ENCODE data around the gene MATN1. TPM values are rescaled to one million over a fixed set of nuclear protein-coding genes. Genes with fewer than 3 reads are reported as not detected.

MATN1 gene
- total RNA-seq, 8 experiments from 2014 or later = 0.22 to 2.9 (median 1.0) TPM

- in situ Hi-C loops (cut with MboI; ENCODE audit: low pct_unique_long_range_greater_than_20kb in 2 of 9, low sequenced_read_pairs in 9 of 9, unreplicated experiment in 9 of 9) = loop anchor here in 6 of 9 experiments (25.0 kb wide), 2 partner anchors 1467 to 1817 kb away; partner anchors contain the start of genes MECR (in 5 of the 6) and PTPRU (in 5 of the 6)
- Histone ChIP-seq H3K27ac (no peak overlapping the region), H3K4me1 (replicated peaks in 1 of 2) (peaks cover 3 to 20% of the 10 kb centered on the region in 2 donors), H3K4me3 (no peak overlapping the region)
- 20 to 60% methylated on average over 1 to 2 of the region's 4 CpGs; no CpG with 5 or more reads in 8 of the 10 experiments for WGBS, 10 experiments
- ATAC-seq (replicated peaks in 6 of 8) = peak in 6 of 8 experiments; percentile 8 to 83 (median 35)
These were observed 19.1 kb downstream of the MATN1 start for GRCh38 chr1:30704271-30704670.

GRCh38 chr1:30702823-30703222 is 20.6 kb downstream of the MATN1 start:
- no peak overlapping the region for H3K4me3 ChIP-seq
- H3K27ac ChIP-seq = no peak overlapping the region
- peaks cover 2 to 25% of the 10 kb centered on the region in 2 donors for H3K4me1 ChIP-seq (replicated peaks in 1 of 2)
- no peak for ATAC-seq (replicated peaks in 6 of 8)
- in situ Hi-C loops (cut with MboI; ENCODE audit: low pct_unique_long_range_greater_than_20kb in 2 of 9, low sequenced_read_pairs in 9 of 9, unreplicated experiment in 9 of 9) = loop anchor here in 6 of 9 experiments (25.0 kb wide), 2 partner anchors 1466 to 1816 kb away; partner anchors contain the start of genes MECR (in 5 of the 6) and PTPRU (in 5 of the 6)

GRCh38 chr1:30701258-30701633 is 22.1 kb downstream of the MATN1 start:
- 20 to 85% (median 70%) methylated on average over 1 to 2 of the region's 2 CpGs; no CpG with 5 or more reads in 4 of the 10 experiments for WGBS, 10 experiments
- in situ Hi-C loops (cut with MboI; ENCODE audit: low pct_unique_long_range_greater_than_20kb in 2 of 9, low sequenced_read_pairs in 9 of 9, unreplicated experiment in 9 of 9) = loop anchor here in 6 of 9 experiments (25.0 kb wide), 2 partner anchors 1464 to 1814 kb away; partner anchors contain the start of genes MECR (in 5 of the 6) and PTPRU (in 5 of the 6)
- peak in 6 of 8 experiments; percentile 9 to 52 (median 38) for ATAC-seq (replicated peaks in 6 of 8)

GRCh38 chr1:30700528-30701257 is 22.7 kb downstream of the MATN1 start:
- peak; percentile 36 to 94 (median 84) for ATAC-seq (replicated peaks in 6 of 8)
- Histone ChIP-seq H3K27ac (peak overlapping the region in 1 of 2 donors; percentile 60), H3K4me3 (no peak overlapping the region), H3K4me1 (replicated peaks in 1 of 2) (peaks cover 0 to 23% of the 10 kb centered on the region in 2 donors)
- 38 to 100% (median 83%) methylated on average over 1 to 7 of the region's 7 CpGs; no CpG with 5 or more reads in 2 of the 10 experiments for WGBS, 10 experiments
- in situ Hi-C loops (cut with MboI; ENCODE audit: low pct_unique_long_range_greater_than_20kb in 2 of 9, low sequenced_read_pairs in 9 of 9, unreplicated experiment in 9 of 9) = loop anchor here in 6 of 9 experiments (25.0 kb wide), 2 partner anchors 1463 to 1813 kb away; partner anchors contain the start of genes MECR (in 5 of the 6) and PTPRU (in 5 of the 6)

More at GRCh38 chr1:30701258-30701633, 22.1 kb downstream of the MATN1 start:
- Histone ChIP-seq H3K4me3 (no peak overlapping the region), H3K27ac (peak overlapping the region in 1 of 2 donors; percentile 60), H3K4me1 (replicated peaks in 1 of 2) (peaks cover 0 to 23% of the 10 kb centered on the region in 2 donors)

GRCh38 chr1:30699762-30700161 is 23.6 kb downstream of the MATN1 start:
- in situ Hi-C loops (cut with MboI; ENCODE audit: low pct_unique_long_range_greater_than_20kb in 2 of 9, low sequenced_read_pairs in 9 of 9, unreplicated experiment in 9 of 9) = loop anchor here in 7 of 9 experiments (25.0 kb wide), 4 partner anchors 587 to 1812 kb away; partner anchors contain the start of genes MECR (in 6 of the 7) and PTPRU (in 6 of the 7)
- no peak for ATAC-seq (replicated peaks in 6 of 8)
- 20 to 91% (median 57%) methylated on average over 1 of the region's 1 CpG; no CpG with 5 or more reads in 2 of the 10 experiments for WGBS, 10 experiments
- no peak overlapping the region for H3K4me3 ChIP-seq
- H3K4me1 ChIP-seq (replicated peaks in 1 of 2) = peaks cover 0 to 23% of the 10 kb centered on the region in 2 donors
- no peak overlapping the region for H3K27ac ChIP-seq

- WGBS, 10 experiments = 0 to 85% (median 75%) methylated on average over 2 to 9 of the region's 17 CpGs; no CpG with 5 or more reads in 6 of the 10 experiments
- no peak overlapping the region for H3K4me3 ChIP-seq
- in situ Hi-C loops (cut with MboI; ENCODE audit: low pct_unique_long_range_greater_than_20kb in 2 of 9, low sequenced_read_pairs in 9 of 9, unreplicated experiment in 9 of 9) = loop anchor here in 2 of 9 experiments (25.0 kb wide), 3 partner anchors 586 to 1461 kb away; partner anchors contain the start of genes MECR (in 1 of the 2) and PTPRU (in 1 of the 2)
- no peak overlapping the region for H3K27ac ChIP-seq
- ATAC-seq (replicated peaks in 6 of 8) = peak in 4 of 8 experiments; percentile 4 to 54 (median 40)
- peaks cover 0 to 23% of the 10 kb centered on the region in 2 donors for H3K4me1 ChIP-seq (replicated peaks in 1 of 2)
These were observed 24.9 kb downstream of the MATN1 start for GRCh38 chr1:30698401-30698981.

GRCh38 chr1:30697571-30698376 is 25.6 kb downstream of the MATN1 start:
- ATAC-seq (replicated peaks in 6 of 8) = peak in 2 of 8 experiments; percentile 48 to 60

GRCh38 chr1:30696831-30697230 is 26.6 kb downstream of the MATN1 start:
- Histone ChIP-seq H3K4me3 (no peak overlapping the region), H3K4me1 (replicated peaks in 1 of 2) (peaks cover 0 to 23% of the 10 kb centered on the region in 2 donors), H3K27ac (no peak overlapping the region)
- ATAC-seq (replicated peaks in 6 of 8) = no peak
- in situ Hi-C loops (cut with MboI; ENCODE audit: low pct_unique_long_range_greater_than_20kb in 2 of 9, low sequenced_read_pairs in 9 of 9, unreplicated experiment in 9 of 9) = loop anchor here in 2 of 9 experiments (25.0 kb wide), 3 partner anchors 585 to 1460 kb away; partner anchors contain the start of genes MECR (in 1 of the 2) and PTPRU (in 1 of the 2)
- 40 to 100% (median 87%) methylated on average over 1 to 6 of the region's 6 CpGs; no CpG with 5 or more reads in 5 of the 10 experiments for WGBS, 10 experiments

More at GRCh38 chr1:30697571-30698376, 25.6 kb downstream of the MATN1 start:
- in situ Hi-C loops (cut with MboI; ENCODE audit: low pct_unique_long_range_greater_than_20kb in 2 of 9, low sequenced_read_pairs in 9 of 9, unreplicated experiment in 9 of 9) = loop anchor here in 2 of 9 experiments (25.0 kb wide), 3 partner anchors 585 to 1460 kb away; partner anchors contain the start of genes MECR (in 1 of the 2) and PTPRU (in 1 of the 2)
- peaks cover 0 to 23% of the 10 kb centered on the region in 2 donors for H3K4me1 ChIP-seq (replicated peaks in 1 of 2)
- H3K27ac ChIP-seq = no peak overlapping the region
- no peak overlapping the region for H3K4me3 ChIP-seq
- WGBS, 10 experiments = 0 to 73% (median 62%) methylated on average over 1 to 6 of the region's 9 CpGs; no CpG with 5 or more reads in 3 of the 10 experiments

- H3K4me3 ChIP-seq = no peak overlapping the region
- WGBS, 10 experiments = 19 to 94% (median 78%) methylated on average over 1 to 4 of the region's 6 CpGs; no CpG with 5 or more reads in 5 of the 10 experiments
- ATAC-seq (replicated peaks in 6 of 8) = no peak
- no peak overlapping the region for H3K27ac ChIP-seq
- H3K4me1 ChIP-seq (replicated peaks in 1 of 2) = peaks cover 0 to 14% of the 10 kb centered on the region in 2 donors
- in situ Hi-C loops (cut with MboI; ENCODE audit: low pct_unique_long_range_greater_than_20kb in 2 of 9, low sequenced_read_pairs in 9 of 9, unreplicated experiment in 9 of 9) = loop anchor here in 2 of 9 experiments (25.0 kb wide), 3 partner anchors 583 to 1458 kb away; partner anchors contain the start of genes MECR (in 1 of the 2) and PTPRU (in 1 of the 2)
These were observed 27.9 kb downstream of the MATN1 start for GRCh38 chr1:30695439-30695841.

GRCh38 chr1:30694280-30695175 is 28.9 kb downstream of the MATN1 start:
- Histone ChIP-seq H3K4me3 (no peak overlapping the region), H3K4me1 (replicated peaks in 1 of 2) (peaks cover 7 to 17% of the 10 kb centered on the region in 2 donors), H3K27ac (no peak overlapping the region)
- in situ Hi-C loops (cut with MboI; ENCODE audit: low pct_unique_long_range_greater_than_20kb in 2 of 9, low sequenced_read_pairs in 9 of 9, unreplicated experiment in 9 of 9) = loop anchor here in 2 of 9 experiments (25.0 kb wide), 3 partner anchors 582 to 1457 kb away; partner anchors contain the start of genes MECR (in 1 of the 2) and PTPRU (in 1 of the 2)
- ATAC-seq (replicated peaks in 6 of 8) = peak in 1 of 8 experiments; percentile 50
- 22 to 73% (median 48%) methylated on average over 1 to 6 of the region's 8 CpGs; no CpG with 5 or more reads in 4 of the 10 experiments for WGBS, 10 experiments

- Histone ChIP-seq H3K4me3 (no peak overlapping the region), H3K4me1 (replicated peaks in 1 of 2) (peaks cover 9 to 22% of the 10 kb centered on the region in 2 donors), H3K27ac (no peak overlapping the region)
- WGBS, 10 experiments = 23 to 81% (median 45%) methylated on average over 1 to 4 of the region's 5 CpGs; no CpG with 5 or more reads in 3 of the 10 experiments
- peak in 5 of 8 experiments; percentile 16 to 75 (median 30) for ATAC-seq (replicated peaks in 6 of 8)
- in situ Hi-C loops (cut with MboI; ENCODE audit: low pct_unique_long_range_greater_than_20kb in 2 of 9, low sequenced_read_pairs in 9 of 9, unreplicated experiment in 9 of 9) = loop anchor here in 2 of 9 experiments (25.0 kb wide), 3 partner anchors 582 to 1457 kb away; partner anchors contain the start of genes MECR (in 1 of the 2) and PTPRU (in 1 of the 2)
These were observed 29.6 kb downstream of the MATN1 start for GRCh38 chr1:30693822-30694221.
